ENCODE results near the gene USP36. TPM values are rescaled to one million over a fixed set of nuclear protein-coding genes. Genes with fewer than 3 reads are reported as not detected.

Gene USP36
- total and polyA plus RNA-seq, 9 of the 15 experiments (the other 6 are each of a cell fraction or from before 2014, with no cell fraction given) = 6.4 to 72.8 (median 22.5) TPM

DNA sequence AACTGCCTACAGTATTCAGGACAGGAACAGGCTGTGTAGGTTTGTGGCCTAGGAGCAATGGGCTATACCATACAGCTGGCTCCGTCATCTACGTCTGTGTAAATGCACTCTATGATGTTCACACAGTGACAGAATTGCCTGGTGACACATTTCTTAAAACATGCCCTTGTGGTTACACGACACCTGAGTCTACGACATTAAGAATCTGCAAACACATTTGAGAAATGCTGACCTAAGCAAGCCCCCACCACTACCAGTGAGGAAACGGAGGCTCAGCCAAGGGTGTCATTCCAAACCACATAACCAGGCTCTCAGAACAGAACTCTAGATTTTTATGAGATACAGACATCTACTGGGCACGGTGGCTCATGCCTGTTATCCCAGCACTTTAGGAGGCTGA is 23.5 kb downstream of the USP36 start (continued):
- no peak for TF ChIP-seq ZNF77 (CRISPR knock-in tag; IDR thresholded peaks at IDR 0.05)

DNA sequence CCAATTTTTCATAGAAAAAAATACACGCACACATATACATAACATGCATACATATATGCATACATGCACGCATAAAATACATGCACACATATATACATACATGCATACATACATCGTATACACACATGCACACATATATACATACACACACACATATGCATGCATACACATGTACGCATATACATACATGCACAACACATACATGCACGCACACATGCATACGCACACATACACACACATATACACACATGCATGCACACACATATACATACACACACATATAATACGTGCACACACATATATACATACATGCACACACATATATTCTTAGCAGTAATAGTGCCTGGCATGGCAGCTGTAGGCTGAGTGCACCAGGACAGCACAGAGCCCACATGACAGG is 24.9 kb downstream of the USP36 start:
- Histone ChIP-seq H3K27ac (ENCODE audit: extremely low read depth, low read depth, low read length) (no peak overlapping the region), H3K36me3 (ENCODE audit: control insufficient read depth, insufficient read depth, low read length) (peaks cover 91% of the 10 kb centered on the region), H2AFZ (ENCODE audit: low read depth, low read length) (no peak overlapping the region), H3K27me3 (ENCODE audit: control insufficient read depth in 2 of 2, insufficient read depth in 2 of 2, low read length in 2 of 2) (no peaks in the 10 kb centered on the region), H3K9me1 (ENCODE audit: control insufficient read depth, insufficient read depth, low read length) (no peaks in the 10 kb centered on the region), H4K20me1 (replicated peaks; ENCODE audit: control insufficient read depth, insufficient read depth, low read length) (no peaks in the 10 kb centered on the region; the same call in 1 of the 2 replicates), H3K9ac (ENCODE audit: insufficient read depth in 1 of 2, low read depth in 2 of 2, low read length in 2 of 2) (no peak overlapping the region), H3K79me2 (ENCODE audit: control insufficient read depth, insufficient read depth, low read length) (no peaks in the 10 kb centered on the region; the same call in 2 of the 3 replicates), H3K4me2 (ENCODE audit: insufficient read depth, low read length) (no peak overlapping the region), H3K4me1 (replicated peaks in 1 of 2; ENCODE audit: control insufficient read depth in 2 of 2, insufficient read depth in 2 of 2, low read length in 2 of 2) (peaks cover 4 to 5% of the 10 kb centered on the region in 2 experiments; a peak in 4 of 5 replicates), H3K9me3 (replicated peaks; ENCODE audit: control insufficient read depth, insufficient read depth, low read depth, low read length) (no peaks in the 10 kb centered on the region), H3K4me3 (no peak overlapping the region)
- no TSS peak for BruUV-seq (replicated peaks)
- TF ChIP-seq CEBPG (CRISPR knock-in tag; IDR thresholded peaks at IDR 0.05) = no peak
- no peak for TF ChIP-seq CEBPG (tag; conservative IDR thresholded peaks at IDR 0.05 in 1 of 2, IDR thresholded peaks at IDR 0.05 in 1 of 2)
- TF ChIP-seq, protein P1, sequence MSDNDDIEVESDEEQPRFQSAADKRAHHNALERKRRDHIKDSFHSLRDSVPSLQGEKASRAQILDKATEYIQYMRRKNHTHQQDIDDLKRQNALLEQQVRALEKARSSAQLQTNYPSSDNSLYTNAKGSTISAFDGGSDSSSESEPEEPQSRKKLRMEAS (CRISPR knock-in tag; IDR thresholded peaks at IDR 0.05) = no peak
- no peak for TF ChIP-seq HMG20A (CRISPR knock-in tag; conservative IDR thresholded peaks at IDR 0.05)
- TF ChIP-seq KDM1A (IDR thresholded peaks at IDR 0.05) = peak in 1 of 2 experiments; percentile 81; a peak in 1 of 4 replicates
- ATAC-seq = no peak
- ChIA-PET POLR2A (no interaction called here), CTCF (ENCODE audit: low intra/inter-chr PET ratio) (no interaction called here)
- WGBS (ENCODE audit: insufficient coverage, low coverage, missing lambda C conversion rate) = 85% methylated on average over 7 of the region's 7 CpGs
- DNase-seq (ENCODE audit: extremely low read depth in 1 of 4, low spot score in 3 of 4) = no peak
- no peak for FAIRE-seq
- intact Hi-C loops (cut with micrococcal nuclease) (no loop called here), in situ Hi-C loops (cut with MboI) (no loop called here)

Data from K562 (cell line).